IPS DF 4.7 (cell line): ENCODE data around the gene EMC8.
A peak's percentile ranks its signal among the peaks of the same experiment; 100 is the strongest.
"Not testable (repeated sequence)": the region's sequence is repeated elsewhere in the genome, so short reads cannot be mapped to it uniquely, and the experiment has no call there.

Source experiments
- DNase-seq: peaks from one replicate; pipeline ENCODE4 v3.0.0-alpha.2; 2013; ENCODE audit warnings: low spot score; ENCODE audit errors: extremely low read depth

The EMC8 gene

DNA sequence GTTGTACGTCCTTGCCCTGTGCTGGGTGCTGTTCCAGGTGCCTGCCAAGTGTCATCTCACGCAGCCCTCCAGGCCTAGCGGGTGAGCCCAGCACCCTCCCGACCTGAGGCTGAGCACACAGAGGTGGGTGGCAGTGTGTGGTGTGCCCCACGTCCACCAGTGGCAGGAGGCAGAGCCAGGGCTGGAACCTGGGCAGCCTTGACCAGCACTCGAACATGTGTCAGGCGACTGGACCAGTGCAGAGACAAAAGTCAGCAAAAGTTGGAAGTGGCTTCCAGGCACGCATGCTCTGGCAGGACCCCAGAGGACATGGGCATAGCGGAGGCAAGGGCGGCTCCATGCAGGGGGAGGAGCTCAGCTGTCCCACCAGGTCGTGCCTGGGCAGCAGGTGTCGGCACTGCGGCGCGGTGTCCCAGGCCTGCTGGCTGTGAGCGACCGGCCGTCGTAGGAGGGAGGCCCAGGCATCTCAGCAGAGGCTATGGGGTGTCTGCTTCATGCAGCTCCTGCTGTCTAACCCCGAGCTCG is 35.9 kb upstream of the EMC8 start:
- no peak for DNase-seq

GRCh38 chr16:85834741-85835140 is 35.4 kb upstream of the EMC8 start:
- DNase-seq = no peak

- no peak for DNase-seq
Observed at GRCh38 chr16:85833219-85833920, 34.0 kb upstream of the EMC8 start.

- no peak for DNase-seq
Observed at GRCh38 chr16:85832570-85833218, 33.4 kb upstream of the EMC8 start.

DNA sequence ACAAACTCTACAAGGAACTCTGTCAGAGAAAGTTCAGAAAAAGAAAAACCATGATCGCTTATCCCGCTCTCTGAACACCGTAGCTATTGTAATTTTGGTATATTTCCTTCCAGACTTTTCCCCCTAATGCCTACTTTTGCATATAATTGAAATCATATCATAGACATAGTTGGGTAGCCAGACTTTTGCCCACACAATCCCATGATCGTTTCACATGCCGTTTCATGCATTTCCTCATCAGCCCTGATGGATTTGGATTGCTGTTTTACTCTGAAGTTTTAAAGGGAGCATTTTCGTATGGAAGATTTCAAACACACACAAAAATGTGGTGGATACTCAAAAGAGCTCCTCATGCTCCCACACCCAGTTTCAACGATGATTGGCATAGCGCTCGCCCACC is 31.5 kb upstream of the EMC8 start:
- no peak for DNase-seq

GRCh38 chr16:85829751-85830445 is 30.6 kb upstream of the EMC8 start:
- no peak for DNase-seq

- DNase-seq = no peak
Observed at GRCh38 chr16:85829171-85829719, 29.9 kb upstream of the EMC8 start.

DNA sequence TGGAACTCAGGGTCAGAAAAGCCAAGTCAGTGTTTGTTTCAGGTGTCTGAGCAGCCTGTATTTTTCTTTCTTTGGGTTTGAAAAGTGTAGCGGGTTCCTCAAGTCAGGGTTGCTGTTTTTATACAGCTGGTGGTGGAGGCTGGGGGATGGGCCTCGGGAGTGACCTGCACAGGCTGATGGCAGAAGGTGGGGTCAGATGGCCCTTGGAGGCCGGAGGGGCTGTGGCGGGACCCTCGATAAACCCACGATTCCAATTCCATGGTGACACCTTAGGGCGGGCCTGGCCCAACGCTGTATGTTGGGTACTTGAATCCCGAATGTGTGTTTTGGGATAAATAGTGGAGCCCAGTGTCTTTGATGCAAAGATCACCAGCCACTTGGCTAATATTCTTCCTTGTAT is 28.8 kb upstream of the EMC8 start:
- no peak for DNase-seq

DNA sequence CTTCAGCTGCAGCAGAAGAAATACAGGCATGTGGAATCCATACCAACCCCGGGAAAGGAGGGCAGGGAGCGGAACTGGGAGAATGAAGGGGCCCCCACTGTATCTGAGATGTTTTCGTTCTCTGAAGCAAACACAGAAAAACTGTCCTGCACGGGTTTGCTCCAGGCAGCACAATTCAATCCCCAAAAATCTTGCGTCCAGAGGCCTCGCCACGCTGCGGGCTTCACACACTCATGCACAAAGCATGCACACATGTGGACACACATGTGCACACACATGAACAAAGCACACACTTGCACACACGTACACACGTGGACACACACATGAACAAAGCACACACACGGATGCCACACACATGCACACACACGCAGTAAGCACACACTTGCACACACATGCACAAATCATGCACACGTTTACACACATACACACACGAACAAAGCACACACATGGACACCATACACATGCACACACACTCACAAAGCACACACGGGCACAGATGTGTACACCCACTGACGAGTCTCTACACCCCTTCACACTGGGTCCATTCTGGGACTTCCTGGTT is 27.4 kb upstream of the EMC8 start:
- no peak for DNase-seq

- DNase-seq = no peak
Observed at GRCh38 chr16:85825326-85825725, 26.0 kb upstream of the EMC8 start.

GRCh38 chr16:85824161-85825135 is 25.1 kb upstream of the EMC8 start:
- DNase-seq = no peak

DNA sequence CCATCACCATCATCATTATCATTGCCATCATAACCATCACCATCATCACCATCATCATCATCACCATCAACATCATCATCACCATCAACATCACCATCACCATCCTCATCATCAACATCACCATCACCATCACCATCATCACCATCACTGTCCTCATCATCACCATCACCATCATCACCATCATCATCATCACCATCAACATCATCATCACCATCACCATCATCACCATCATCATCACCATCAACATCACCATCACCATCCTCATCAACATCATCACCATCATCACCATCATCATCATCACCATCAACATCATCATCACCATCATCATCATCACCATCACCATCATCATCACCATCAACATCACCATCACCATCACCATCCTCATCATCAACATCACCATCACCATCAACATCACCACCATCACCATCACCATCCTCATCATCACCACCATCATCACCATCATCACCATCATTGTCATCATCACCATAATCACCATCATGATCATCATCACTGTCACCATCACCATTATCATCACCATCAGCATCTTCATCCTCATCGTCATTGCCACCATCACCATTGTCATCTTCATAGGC is 24.1 kb upstream of the EMC8 start:
- no peak for DNase-seq

DNA sequence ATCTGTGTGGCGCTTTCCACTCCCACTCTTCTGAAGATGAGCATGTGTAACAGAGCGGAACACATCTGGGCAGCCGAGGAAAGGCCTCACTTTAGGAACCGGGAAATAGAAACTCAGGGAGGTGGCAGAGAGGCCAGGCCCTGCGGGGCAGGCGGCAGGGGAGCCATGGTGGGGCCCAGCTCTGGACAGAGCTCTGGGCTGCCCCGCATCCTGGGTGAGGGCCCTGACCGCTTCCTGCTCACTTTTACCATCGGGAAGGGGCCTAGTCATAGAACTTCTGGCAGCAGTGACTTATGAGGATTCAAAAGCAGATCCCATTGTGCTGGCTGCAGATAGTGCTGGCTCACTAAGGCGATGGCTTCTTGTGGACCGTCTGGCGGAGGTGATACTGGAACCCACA is 22.8 kb upstream of the EMC8 start:
- DNase-seq = no peak

GRCh38 chr16:85821390-85822135 is 22.2 kb upstream of the EMC8 start:
- DNase-seq = no peak

DNA sequence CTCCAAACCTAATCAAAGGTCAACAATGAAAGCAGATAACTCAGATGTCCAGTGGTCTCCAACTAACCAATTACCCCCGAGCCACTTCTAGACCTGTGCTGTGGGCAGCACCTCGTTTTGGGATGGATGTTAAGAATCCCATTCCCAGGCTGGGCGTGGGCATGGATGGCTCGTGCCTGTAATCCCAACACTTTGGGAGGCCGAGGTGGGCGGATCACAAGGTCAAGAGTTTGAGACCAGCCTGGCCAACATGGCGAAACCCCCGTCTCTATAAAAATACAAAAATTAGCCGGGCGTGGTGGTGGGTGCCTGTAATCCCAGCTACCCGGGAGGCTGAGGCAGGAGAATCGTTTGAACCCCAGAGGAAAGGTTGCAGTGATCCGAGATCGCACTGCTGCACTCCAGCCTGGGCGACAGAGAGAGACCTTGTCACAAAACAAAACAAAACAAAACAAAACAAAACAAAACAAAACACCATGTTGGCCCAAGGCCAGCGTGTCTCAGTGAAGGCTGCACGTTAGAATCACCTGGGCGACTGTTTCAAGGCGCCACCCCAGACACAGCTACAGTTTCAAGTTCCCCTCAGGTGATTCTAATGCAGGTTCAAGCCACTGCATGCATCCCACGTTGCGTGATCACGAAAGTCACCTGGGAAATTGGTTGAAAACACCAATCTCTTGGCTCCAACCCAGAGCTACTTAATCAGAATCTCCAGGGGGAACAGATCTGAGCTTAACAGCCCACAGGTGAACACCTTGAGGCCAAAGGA is 21.4 kb upstream of the EMC8 start:
- DNase-seq = no peak

DNA sequence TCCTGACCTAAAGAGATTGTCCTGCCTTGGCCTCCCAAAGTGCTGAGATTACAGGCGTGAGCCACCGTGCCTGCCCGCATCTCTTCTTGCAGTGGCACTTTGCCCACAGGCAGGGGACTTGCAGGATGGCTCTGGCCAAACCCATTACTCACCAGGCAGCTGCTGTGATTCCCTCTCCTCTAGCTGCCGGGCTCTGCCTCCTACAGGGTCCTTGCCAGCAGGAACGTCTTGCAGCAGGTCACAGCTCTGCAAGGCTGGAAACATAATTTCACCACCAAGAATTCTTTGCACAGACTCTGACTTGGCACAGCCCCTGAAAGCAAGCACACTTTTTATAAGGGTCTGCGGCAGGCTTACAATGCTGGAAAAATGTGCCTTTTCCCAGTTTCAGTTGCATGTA is 20.4 kb upstream of the EMC8 start:
- no peak for DNase-seq

GRCh38 chr16:85819245-85819644 is 19.9 kb upstream of the EMC8 start:
- DNase-seq = peak; percentile 93

DNA sequence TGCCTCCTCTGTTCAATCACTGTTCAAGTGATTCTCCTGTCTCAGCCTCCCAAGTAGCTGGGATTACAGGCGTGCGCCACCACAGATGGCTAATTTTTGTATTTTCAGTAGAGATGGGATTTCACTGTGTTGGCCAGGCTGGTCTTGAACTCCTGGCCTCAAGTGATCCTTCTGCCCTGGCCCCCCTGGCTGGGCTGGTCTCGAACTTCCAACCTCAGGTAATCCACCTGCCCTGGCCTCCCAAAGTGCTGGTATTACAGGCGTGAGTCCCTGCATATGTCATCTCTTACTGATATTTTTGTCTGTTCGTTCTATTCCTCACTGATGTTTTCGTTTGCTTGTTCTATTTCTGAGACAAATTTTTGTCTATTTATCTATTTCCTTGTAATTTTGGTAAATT is 17.9 kb upstream of the EMC8 start:
- DNase-seq = not testable (repeated sequence)

- DNase-seq = no peak
Observed at GRCh38 chr16:85816159-85816558, 16.8 kb upstream of the EMC8 start.
